DMS153 treated with DMSO at 0.1 percent for 48 hours (cell line): Measurements from ENCODE around the gene GPR158.

Experiments used
- DNase-seq: peaks from one replicate; lab custom pipeline; 2025; ENCODE audit not compliant: unreplicated experiment; lab: John Stamatoyannopoulos, UW

The GPR158 gene

GRCh38 chr10:25557136-25557535, 382.3 kb downstream of the GPR158 start:
- no peak for DNase-seq

GRCh38 chr10:25561758-25562157, 387.0 kb downstream of the GPR158 start:
- no peak for DNase-seq

GRCh38 chr10:25562547-25562946, 387.7 kb downstream of the GPR158 start:
- no peak for DNase-seq

DNA sequence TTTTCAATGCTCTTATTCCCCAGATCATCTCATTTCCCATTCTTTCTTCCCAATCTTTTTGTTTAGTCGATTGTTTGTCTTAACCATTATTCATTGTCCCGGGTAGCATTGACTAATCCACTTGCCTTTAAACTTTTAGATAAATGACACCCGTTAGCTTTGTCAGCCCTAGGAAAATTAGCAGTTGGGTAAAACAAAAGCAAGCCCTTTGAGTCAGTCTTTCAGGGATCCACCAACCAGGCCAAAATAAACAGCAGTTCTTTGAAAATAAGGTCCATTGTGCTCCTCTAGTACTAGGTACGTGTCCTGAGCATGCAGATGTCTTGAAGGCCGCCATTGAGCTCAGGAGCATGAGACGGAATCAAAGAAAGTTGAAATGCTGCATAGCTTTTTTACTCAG, 389.6 kb downstream of the GPR158 start:
- no peak for DNase-seq

DNA sequence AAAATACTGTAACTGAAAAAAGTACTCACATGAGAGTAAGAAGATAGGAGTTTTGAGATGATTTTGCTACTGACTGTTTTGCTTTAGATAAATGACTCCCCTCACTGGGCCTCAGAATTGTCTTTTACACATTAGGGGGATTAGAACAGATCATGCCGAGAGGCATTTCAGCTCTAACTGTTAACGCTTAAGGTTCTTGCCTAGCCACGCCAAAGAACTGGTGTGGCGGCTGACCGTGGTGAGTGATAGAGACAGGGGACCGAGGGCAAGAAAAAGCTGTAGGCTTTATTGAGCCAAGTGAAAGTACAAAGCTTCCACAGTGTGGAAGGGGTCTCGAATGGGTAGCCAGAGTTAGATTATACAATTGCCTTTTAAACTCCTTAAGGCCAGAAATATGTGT, 390.8 kb downstream of the GPR158 start:
- DNase-seq, result no peak

GRCh38 chr10:25573316-25573715, 398.5 kb downstream of the GPR158 start:
- DNase-seq, result no peak

DNA sequence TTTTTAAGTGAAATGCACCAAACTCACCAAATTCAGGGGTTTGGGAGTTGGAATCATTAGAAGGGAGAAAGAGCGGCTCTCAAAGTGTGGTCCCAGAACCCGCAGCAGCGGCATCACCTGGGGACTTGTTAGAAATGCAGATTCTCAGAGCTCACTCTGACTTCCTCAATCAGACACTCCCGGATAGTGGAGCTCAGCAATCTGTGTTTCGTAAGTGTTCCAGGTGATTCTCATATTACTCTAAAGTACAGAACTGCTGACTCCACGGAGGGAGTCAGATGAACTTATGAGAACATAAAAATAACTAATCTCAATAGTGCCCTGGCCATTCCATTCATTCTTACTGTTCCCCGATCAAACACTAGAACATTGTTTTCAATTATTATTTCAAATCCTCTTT, 400.5 kb downstream of the GPR158 start:
- no peak for DNase-seq

DNA sequence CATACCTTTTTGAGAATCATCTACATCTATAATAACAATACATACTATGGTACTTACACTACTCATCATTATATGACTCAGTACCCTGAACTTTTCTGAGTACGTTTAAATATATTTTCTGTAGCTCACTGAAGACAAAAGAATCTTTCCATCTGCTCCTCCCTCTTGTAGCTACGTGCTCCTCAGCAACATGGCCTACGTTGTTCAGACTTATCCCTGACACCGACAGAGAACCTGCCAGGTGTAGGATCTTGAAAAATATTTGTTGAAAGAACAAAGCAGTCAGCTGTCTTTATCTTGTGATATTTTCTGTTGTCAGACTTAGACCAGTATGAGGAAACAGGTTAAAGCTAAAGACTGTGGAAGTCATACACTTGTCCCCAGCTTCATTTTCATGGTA, 403.3 kb downstream of the GPR158 start:
- no peak for DNase-seq

DNA sequence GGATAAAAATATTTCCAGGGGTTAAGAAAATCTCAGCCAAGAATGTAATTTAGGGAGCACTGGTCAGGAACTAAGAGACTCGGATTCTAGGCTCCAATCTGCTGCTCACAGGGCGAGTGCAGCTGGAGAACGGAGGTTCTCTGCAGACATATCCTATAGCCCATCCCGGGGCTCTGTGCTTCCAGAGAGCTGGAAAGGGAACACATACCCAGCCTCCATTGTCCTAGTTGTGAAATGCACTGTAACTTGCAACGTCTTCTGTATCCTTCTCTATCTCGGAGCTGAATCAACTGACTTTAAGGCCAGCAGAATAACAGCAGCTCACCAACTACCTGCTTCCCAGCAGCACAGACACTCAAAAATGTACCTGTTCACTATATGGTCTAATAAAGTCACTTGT, 408.2 kb downstream of the GPR158 start:
- no peak for DNase-seq

GRCh38 chr10:25600651-25601050, 425.9 kb downstream of the GPR158 start:
- no peak for DNase-seq

- no peak for DNase-seq
Measured at GRCh38 chr10:25604591-25604990, 429.8 kb downstream of the GPR158 start.

DNA sequence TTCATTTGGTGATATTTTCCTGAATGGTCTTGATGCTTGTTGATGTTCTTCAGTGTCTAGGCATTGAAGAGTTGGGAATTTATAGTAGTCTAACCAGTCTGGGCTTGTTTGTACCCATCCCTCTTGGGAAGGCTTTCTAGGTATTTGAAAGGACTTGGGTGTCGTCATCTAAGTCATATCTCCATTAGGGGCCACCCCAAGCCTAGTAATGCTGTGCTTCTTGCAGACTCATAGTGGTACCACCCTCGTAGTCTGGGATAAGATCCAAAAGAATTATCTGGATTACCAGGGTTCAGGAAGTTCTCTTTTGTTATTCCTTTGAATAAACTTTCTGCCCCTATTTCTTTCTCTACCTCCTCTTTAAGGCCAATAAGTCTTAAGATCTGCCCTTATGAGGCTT, 439.9 kb downstream of the GPR158 start:
- DNase-seq, result no peak

DNA sequence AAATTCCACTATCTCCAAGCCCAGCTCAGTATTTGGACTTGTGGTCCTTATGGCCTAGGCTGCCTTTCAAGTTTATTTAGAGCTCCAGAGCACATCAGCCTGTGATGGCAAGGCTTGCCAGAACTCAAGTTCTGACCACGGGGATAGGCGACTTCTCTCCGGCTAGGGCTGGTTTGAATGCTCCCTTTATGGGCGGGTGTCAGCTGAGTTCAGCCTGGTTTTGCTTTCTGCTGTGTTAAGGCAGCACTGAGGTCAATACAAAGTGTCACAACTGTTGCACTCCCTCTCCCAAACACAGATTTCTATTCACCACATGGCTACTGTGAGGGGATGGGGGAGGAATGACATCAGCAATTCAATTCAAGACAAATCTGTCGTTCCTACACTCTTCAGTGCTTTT, 441.1 kb downstream of the GPR158 start:
- DNase-seq, result no peak

DNA sequence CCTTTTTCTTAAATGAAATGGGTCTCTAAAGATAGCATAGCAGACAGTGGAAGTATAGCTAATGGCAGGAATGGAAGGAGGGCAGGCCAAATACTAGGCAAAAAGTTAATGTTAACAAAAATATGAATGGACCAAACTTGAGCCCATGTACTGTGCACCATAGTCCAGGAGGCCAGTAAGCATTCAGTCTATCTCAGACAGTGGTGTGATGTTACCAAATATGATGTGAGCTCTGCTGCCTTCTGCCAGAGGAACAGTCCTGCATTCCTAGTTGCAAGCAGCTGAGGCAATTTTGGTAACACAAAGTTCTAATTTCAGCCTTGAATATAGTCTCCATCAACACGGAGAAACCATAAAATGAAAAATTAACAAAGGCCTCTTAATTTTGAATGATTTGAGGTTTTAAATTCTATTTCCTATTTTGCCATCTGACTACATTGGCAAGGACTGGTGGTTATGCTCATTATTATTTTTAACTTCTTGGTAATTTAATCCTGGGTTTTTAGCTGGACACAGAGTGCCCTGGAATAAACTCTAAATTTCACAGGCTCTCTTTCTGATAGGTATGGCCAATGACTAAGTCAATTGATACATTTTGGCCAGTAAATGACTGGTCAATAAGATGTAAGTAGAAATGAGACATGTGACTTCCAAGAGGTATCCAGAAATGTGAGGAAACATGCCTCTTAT, 442.2 kb downstream of the GPR158 start:
- no peak for DNase-seq

- no peak for DNase-seq
Measured at GRCh38 chr10:25627606-25628005, 452.8 kb downstream of the GPR158 start.

DNA sequence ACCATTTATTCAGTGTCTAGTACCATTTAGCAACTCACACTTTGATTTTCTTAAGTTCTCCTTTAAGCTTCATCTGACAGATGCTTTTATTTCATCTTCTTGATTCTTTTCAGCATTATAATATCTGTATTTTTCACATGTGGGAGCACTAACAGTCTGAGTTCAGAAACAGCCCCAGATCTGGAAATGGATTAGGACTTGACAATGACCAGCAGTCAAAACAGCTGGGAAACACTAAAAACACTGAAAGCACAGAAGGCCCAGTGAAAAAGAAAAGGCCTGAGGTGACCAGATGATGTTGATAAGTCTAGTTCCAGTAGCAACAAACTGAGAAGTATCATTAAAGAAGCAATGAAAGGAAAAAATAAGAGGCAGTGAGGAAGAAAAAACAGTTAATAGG, 454.5 kb downstream of the GPR158 start:
- DNase-seq, result no peak

DNA sequence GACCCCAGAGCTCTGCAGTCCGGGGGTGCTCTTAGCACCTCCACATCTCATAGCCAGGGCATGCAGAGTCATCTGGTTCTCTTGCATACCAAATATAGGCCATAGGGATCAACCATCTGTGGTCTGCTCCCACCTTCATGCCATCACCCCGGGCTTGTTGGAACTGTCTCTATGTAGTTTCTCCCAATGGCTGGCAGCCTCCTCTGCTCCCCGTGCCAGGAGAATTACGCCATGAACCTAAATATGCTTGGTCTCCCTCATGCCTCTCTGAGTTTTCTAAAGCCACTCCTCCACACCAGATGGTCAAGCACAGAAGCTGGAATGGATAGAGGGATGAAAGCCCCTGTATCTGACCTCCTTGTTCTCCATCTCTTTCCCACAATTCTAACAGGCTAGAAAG, 456.7 kb downstream of the GPR158 start:
- no peak for DNase-seq

- no peak for DNase-seq
Measured at GRCh38 chr10:25632802-25633201, 458.0 kb downstream of the GPR158 start.

DNA sequence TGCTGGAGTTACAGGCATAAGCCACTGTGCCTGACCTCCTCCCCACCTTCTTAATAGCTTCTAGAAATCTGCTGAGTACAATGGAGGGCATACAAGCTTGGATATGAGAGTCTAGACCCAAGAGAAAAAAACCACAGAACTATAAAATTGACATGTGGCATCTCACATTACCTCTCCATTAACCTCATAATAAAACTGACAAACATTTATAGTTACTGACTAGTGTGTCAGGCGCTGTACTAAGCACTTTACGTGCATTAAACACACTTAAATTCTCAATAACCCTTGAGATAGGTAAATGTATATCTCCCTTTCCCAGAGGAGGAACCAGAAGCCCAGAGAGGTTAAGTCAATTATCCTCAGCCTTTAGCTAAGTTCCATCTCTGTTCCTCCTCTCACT, 458.7 kb downstream of the GPR158 start:
- DNase-seq, result no peak

GRCh38 chr10:25639646-25640045, 464.8 kb downstream of the GPR158 start:
- no peak for DNase-seq

DNA sequence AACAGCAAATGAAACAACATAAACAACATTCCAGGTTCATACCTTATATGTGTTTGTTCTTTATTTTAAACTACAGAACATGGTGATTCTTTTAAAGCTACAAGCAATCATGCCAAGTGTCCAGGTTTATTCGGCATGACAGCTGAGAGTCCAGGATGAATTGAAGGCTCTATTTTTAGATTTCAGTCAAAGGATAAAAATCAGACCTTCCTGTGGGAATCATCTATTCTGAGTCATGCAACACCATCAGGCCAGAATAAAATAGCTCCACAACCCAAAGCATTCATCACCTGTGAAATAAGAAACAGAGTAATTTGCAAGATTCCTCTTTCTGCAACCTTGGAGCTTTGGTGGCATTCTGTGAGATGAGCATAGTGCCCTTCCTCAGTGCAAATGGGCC, 466.8 kb downstream of the GPR158 start:
- no peak for DNase-seq

DNA sequence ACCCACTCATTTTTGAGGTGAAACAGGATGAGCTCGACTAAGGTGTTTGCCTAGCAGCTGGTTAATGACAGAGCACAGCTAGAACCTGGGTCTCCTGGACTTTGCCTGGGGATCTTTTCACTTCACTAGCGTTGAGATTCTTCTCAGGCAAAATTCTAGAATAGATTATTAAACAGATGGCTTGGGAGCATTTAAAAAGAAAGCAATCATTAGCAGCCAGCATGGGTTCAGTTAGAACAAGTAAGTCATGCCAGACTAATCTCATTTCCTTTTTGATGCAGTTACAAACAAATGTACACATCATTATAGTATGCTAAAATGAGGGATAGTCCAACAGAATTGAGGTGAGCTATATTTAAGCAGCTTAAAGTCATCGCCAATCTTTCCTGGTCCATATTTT, 467.9 kb downstream of the GPR158 start:
- DNase-seq, result no peak

- DNase-seq, result no peak
Measured at GRCh38 chr10:25646371-25646770, 471.6 kb downstream of the GPR158 start.

- DNase-seq, result no peak
Measured at GRCh38 chr10:25651534-25651933, 476.7 kb downstream of the GPR158 start.
